GM12864 (cell line): ENCODE data around the gene CCR5AS.
"Not testable (repeated sequence)": the region's sequence is repeated elsewhere in the genome, so short reads cannot be mapped to it uniquely, and the experiment has no call there.

ENCODE experiments used
- DNase-seq: peaks from one replicate; pipeline ENCODE4 v3.0.0-alpha.2; 2011; ENCODE audit warnings: low read depth
- H3K4me3 ChIP-seq: 2 replicates; pipeline ENCODE4 v1.5.1; 2011; ENCODE audit warnings: mild to moderate bottlenecking, low read depth, low read length, control low read depth
- CTCF ChIP-seq: IDR thresholded peaks from 2 replicates; pipeline ENCODE4 v1.5.1; 2011; ENCODE audit warnings: low read depth, mild to moderate bottlenecking, moderate library complexity, low read length, control low read depth, inconsistent platforms; ENCODE audit errors: missing control alignments

The CCR5AS gene

DNA sequence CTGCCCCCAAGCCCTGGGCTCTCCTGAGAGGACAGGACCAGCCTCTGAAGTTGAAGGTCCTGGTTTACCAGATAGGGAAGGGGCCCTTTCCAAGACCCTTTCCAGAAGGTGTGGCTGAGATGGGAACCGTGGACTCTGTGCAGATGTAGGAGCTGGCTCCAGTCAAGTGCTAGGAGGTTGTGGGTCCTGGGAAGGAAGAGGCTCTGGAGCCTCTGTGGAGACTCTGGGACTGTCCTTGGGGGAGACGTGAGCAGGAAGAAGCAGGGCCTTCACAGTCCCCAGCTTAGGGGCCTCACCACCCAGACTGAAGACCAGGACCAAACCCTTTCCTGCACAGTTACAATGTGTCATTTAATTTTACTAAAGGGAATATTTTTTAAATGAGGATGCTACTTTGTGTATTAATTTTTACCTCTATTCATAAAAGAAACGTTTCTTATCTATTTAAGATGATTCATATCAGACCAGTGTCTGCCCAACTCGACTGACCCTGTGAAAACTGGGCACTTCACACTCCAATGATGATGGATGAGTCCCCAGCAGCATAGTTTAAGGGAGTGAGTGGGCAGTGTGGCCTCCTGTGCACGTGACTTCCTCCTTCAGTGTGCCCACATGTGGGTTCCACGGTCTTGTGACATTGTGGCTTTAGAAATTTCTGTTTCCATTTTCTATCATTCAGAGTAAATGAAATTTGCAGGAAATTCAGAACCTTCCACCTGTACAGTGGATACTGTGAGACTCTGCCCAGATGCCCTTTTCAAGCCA is 10.9 kb downstream of the CCR5AS start:
- no peak for DNase-seq
- H3K4me3 ChIP-seq, result no peak overlapping the region
- TF ChIP-seq CTCF, result no peak

DNA sequence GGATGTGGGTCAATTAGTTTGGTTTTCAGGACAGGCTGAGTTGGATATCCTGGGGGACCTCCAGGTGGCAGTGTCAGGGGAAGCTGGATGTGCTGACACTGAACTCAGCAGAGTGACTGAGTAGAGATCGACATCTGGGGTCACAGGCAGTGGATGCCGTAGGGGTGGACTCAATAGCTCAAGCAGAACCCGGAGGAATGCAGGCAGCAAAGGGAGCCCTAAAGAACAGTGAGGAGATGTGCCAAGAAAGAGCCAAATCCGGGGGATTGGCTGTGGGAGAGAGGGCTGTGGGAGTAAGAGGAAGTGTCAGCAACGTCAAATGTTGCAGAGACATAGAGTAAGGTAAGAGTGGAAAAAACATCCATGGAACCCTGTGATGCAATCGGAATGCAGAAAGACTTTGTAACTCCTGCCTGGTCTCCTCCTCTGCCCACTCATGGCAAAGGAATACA is 11.6 kb downstream of the CCR5AS start:
- no peak for DNase-seq
- peak; percentile 33 for TF ChIP-seq CTCF
- no peak overlapping the region for H3K4me3 ChIP-seq

DNA sequence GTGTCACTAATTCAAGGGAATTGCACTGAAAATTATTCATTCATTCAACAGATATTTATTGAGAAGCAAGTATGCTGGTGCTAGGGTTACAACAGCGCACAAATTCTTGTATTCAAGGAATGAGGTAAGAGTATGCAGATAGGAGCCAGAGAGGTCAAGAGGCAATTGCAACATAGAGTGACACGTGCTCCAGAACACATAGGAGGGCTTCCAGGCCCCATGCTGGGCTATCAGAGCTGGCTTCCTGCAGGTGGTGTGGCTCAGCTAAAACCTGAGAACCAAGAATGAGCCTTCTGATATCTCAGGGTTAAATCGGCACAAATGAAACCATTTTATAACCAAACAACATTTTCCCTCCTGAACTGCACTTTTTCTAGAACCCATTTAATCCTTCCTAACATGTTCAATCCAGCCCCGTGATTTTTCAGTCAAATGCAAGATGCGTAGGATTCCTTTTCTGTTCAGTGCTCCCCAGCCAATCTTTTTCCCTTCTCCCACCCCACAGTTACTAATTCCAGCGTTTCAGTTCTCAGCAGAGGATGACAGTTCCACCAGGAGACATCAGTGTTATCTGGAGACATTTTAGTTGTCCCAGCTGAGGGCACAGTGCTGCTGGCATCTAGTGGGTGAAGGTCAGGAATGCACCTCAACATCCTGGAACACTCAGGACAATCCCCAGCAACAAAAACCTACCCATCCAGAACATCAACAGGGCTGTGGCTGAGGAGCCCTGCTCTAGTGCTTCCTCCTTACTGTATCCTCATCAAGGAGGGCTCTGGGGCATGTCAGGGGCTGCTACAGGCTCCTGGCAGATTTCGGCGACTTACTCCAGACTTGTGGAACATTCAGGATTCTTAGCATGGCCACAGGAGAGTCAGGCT is 13.1 kb downstream of the CCR5AS start:
- no peak for DNase-seq
- TF ChIP-seq CTCF, result no peak
- no peak overlapping the region for H3K4me3 ChIP-seq

DNA sequence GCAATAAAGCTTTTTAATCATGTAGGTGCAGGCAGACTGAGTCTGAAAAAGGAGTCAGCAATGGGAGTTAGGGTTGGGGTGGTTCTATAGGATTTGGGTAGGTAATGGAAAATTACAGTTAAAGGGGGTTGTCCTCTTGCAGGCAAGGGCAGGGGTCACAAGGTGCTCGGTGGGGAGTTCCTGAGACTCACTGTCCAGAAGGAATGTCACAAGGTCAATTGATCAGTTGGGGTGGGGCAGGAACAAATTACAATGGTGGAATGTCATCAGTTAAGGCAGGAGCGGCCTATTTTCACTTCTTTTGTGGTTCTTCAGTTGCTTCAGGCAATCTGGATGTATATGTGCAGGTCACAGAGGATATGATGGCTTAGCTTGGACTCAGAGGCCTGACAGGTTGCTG is 13.9 kb downstream of the CCR5AS start:
- H3K4me3 ChIP-seq, result no peak overlapping the region
- no peak for TF ChIP-seq CTCF
- DNase-seq, result no peak

- not testable (repeated sequence) for DNase-seq
These were observed 15.3 kb downstream of the CCR5AS start for GRCh38 chr3:46391526-46391925.

GRCh38 chr3:46389306-46389705 is 17.6 kb downstream of the CCR5AS start:
- DNase-seq, result no peak
- H3K4me3 ChIP-seq, result no peak overlapping the region
- no peak for TF ChIP-seq CTCF

More at GRCh38 chr3:46391526-46391925, 15.3 kb downstream of the CCR5AS start:
- H3K4me3 ChIP-seq, result not testable (repeated sequence)

GRCh38 chr3:46388847-46389246 is 18.0 kb downstream of the CCR5AS start:
- H3K4me3 ChIP-seq, result not testable (repeated sequence)

More at GRCh38 chr3:46388847-46389246, 18.0 kb downstream of the CCR5AS start:
- DNase-seq, result not testable (repeated sequence)
